Endothelial cell of umbilical vein (primary cell): ENCODE measurements around the gene ERBB4. TPM values are rescaled to one million over a fixed set of nuclear protein-coding genes. Genes with fewer than 3 reads are reported as not detected.

Source experiments
- BruUV-seq: library from RNA; stranded (reverse); fragments of 400-500 nt; replicated peaks from 2 replicates; lab custom pipeline; 2021; lab: Mats Ljungman, UMichigan
- CTCF ChIA-PET: fragments of 300-600, 350-600 bp; sonication (Branson Sonifier 250); formaldehyde crosslinking; loops from one replicate; lab custom pipeline; 2021; ENCODE audit warnings: antibody characterized with exemption, inconsistent platforms; lab: Charles Lee
- POLR2A ChIA-PET: fragments of 300-600, 350-600 bp; sonication (Branson Sonifier 250); formaldehyde crosslinking; loops from one replicate; lab custom pipeline; 2021; ENCODE audit warnings: antibody characterized with exemption, inconsistent platforms; lab: Charles Lee
- DNase-seq: peaks from one replicate; pipeline ENCODE4 v3.0.0-alpha.2; 2011; ENCODE audit warnings: low read depth, low spot score
- FAIRE-seq: peaks from 2 replicates; lab custom pipeline; 2011; peaks lifted over from hg19 to GRCh38; lab: Jason Lieb, UNC
- H2AFZ ChIP-seq: 2 replicates; pipeline ENCODE4 v1.6.0; 2012; ENCODE audit warnings: low read depth, low read length, control low read depth, inconsistent platforms
- H3K27ac ChIP-seq: 2 replicates; pipeline ENCODE4 v1.5.1; 2011; ENCODE audit warnings: low read depth, mild to moderate bottlenecking, control low read depth, low read length, moderate library complexity; ENCODE audit not compliant: insufficient read depth
- H3K27me3 ChIP-seq, 2 experiments: 2 replicates each; pipeline versions ENCODE4 v1.6.0 to v1.6.1; 2011; ENCODE audit warnings: low read length in 2 of 2, mixed read lengths in 1 of 2; ENCODE audit not compliant: control insufficient read depth in 2 of 2, insufficient read depth in 2 of 2
- H3K36me3 ChIP-seq, 2 experiments: 2 replicates in 1 of 2; 3 replicates in 1 of 2; pipeline ENCODE4 v1.5.1; 2011; ENCODE audit warnings: low read length in 2 of 2, mild to moderate bottlenecking in 1 of 2, moderate library complexity in 1 of 2; ENCODE audit not compliant: control insufficient read depth in 2 of 2, insufficient read depth in 2 of 2; ENCODE audit errors: extremely low read depth in 1 of 2
- H3K4me1 ChIP-seq: 3 replicates; pipeline ENCODE4 v1.5.1; 2011; ENCODE audit warnings: mild to moderate bottlenecking, low read length; ENCODE audit not compliant: control insufficient read depth, insufficient read depth; ENCODE audit errors: extremely low read depth
- H3K4me2 ChIP-seq: 2 replicates; pipeline ENCODE4 v1.6.1; 2011; ENCODE audit warnings: low read length, control low read depth, mixed read lengths; ENCODE audit not compliant: insufficient read depth
- H3K4me3 ChIP-seq, 3 experiments: fragments of 200-600 bp in 1 of 3; sonication (generic), shearing (Covaris generic) in 1 of 3; replicated peaks in 1 of 3; 2 replicates each; pipeline ENCODE4 v1.5.1; 2011 to 2016; ENCODE audit warnings: control low read depth in 3 of 3, low read length in 3 of 3, mild to moderate bottlenecking in 2 of 3, inconsistent platforms in 1 of 3, low read depth in 1 of 3, moderate library complexity in 1 of 3; ENCODE audit not compliant: insufficient read depth in 1 of 3
- H3K79me2 ChIP-seq: 2 replicates; pipeline ENCODE4 v1.6.0; 2012; ENCODE audit warnings: low read length, inconsistent platforms; ENCODE audit not compliant: control insufficient read depth, insufficient read depth
- H3K9ac ChIP-seq: replicated peaks from 2 replicates; pipeline ENCODE3; 2011; ENCODE audit warnings: low read length, control low read depth; ENCODE audit not compliant: insufficient read depth; ENCODE audit errors: extremely low read depth
- H3K9me1 ChIP-seq: replicated peaks from 3 replicates; pipeline ENCODE4 v1.6.0; 2011; ENCODE audit warnings: mild to moderate bottlenecking, low read length; ENCODE audit not compliant: control insufficient read depth, insufficient read depth; ENCODE audit errors: extremely low read depth
- H3K9me3 ChIP-seq: replicated peaks from 2 replicates; pipeline ENCODE4 v1.5.1; 2012; ENCODE audit warnings: low read length, inconsistent platforms; ENCODE audit not compliant: control insufficient read depth, insufficient read depth
- H4K20me1 ChIP-seq: replicated peaks from 2 replicates; pipeline ENCODE3; 2011; ENCODE audit warnings: mild to moderate bottlenecking, low read length; ENCODE audit not compliant: control insufficient read depth, insufficient read depth; ENCODE audit errors: extremely low read depth
- EZH2 ChIP-seq: IDR thresholded peaks from 2 replicates; pipeline ENCODE4 v1.6.1; 2012; ENCODE audit warnings: borderline replicate concordance, low read depth, mild to moderate bottlenecking, moderate library complexity, low read length, inconsistent platforms; ENCODE audit not compliant: severe bottlenecking
- FOS ChIP-seq: IDR thresholded peaks from 2 replicates; pipeline ENCODE4 v1.6.1; 2011; ENCODE audit warnings: mild to moderate bottlenecking, low read length, moderate library complexity, borderline replicate concordance; ENCODE audit not compliant: insufficient read depth
- GATA2 ChIP-seq: IDR thresholded peaks from 2 replicates; pipeline ENCODE4 v1.7.0; 2011; ENCODE audit warnings: low read depth, mild to moderate bottlenecking, moderate library complexity, mixed read lengths, low read length; ENCODE audit not compliant: insufficient read length, insufficient read depth
- JUN ChIP-seq: IDR thresholded peaks from 2 replicates; pipeline ENCODE4 v1.6.1; 2011; ENCODE audit warnings: borderline replicate concordance, low read depth; ENCODE audit not compliant: insufficient read length, insufficient read depth
- MYC ChIP-seq: IDR thresholded peaks from one replicate; pipeline ENCODE4 v1.6.1; 2011; ENCODE audit warnings: mild to moderate bottlenecking, low read depth, low read length
- POLR2A ChIP-seq: IDR thresholded peaks from 2 replicates; pipeline ENCODE4 v1.6.1; 2012; ENCODE audit warnings: low read depth, mild to moderate bottlenecking, control low read depth, low read length
- POLR2AphosphoS5 ChIP-seq: IDR thresholded peaks from 2 replicates; pipeline ENCODE4 v1.6.1; 2012; ENCODE audit warnings: low read depth, mild to moderate bottlenecking, control low read depth, low read length, moderate library complexity; ENCODE audit not compliant: insufficient read depth
- dilution Hi-C: fragments of 300-500 bp; cut with MboI; formaldehyde crosslinking; loops from one replicate; pipeline ENCODE4 v1.15.0; 2019; ENCODE audit warnings: low sequenced_read_pairs; ENCODE audit not compliant: extremely low pct_ligation_motif_present
- intact Hi-C: fragments of 100-400 bp; cut with micrococcal nuclease; formaldehyde crosslinking; loops from one replicate; pipeline ENCODE4 v1.10.0; 2022
- polyA plus RNA-seq, 4 experiments: library from polyadenylated mRNA; depleted of rRNA in 3 of 4; stranded (reverse) in 3 of 4; unstranded in 1 of 4; fragments of >200 nt; gene quantifications; 2 replicates each; pipeline versions ENCODE4 v1.2.1 to v1.2.3, GENCODE V29; 2011 to 2012; ENCODE audit warnings: missing spikeins in 1 of 4
- total RNA-seq: library from RNA; stranded (reverse); gene quantifications from 2 replicates; pipeline ENCODE4 v1.2.3, GENCODE V29; 2021
- TF ChIP-seq, protein P1 (sequence below), 2 donors: IDR thresholded peaks; 1 replicate in 1 of 2; 2 replicates in 1 of 2; pipeline ENCODE4 v1.5.1; 2011; ENCODE audit warnings: low read length in 2 of 2, mild to moderate bottlenecking in 2 of 2, moderate library complexity in 2 of 2, control low read depth in 1 of 2, inconsistent platforms in 1 of 2, low read depth in 1 of 2; ENCODE audit not compliant: insufficient read depth in 1 of 2; ENCODE audit errors: extremely low read depth in 1 of 2
- TF ChIP-seq, protein P2 (sequence below): IDR thresholded peaks from 2 replicates; pipeline ENCODE4 v1.6.1; 2011; ENCODE audit not compliant: insufficient read depth, insufficient read length

ERBB4 gene
- total and polyA plus RNA-seq, 2 donors (not counting 3 experiments of a cell fraction or from before 2014, with no cell fraction given): 0.01 to 0.27 TPM

DNA sequence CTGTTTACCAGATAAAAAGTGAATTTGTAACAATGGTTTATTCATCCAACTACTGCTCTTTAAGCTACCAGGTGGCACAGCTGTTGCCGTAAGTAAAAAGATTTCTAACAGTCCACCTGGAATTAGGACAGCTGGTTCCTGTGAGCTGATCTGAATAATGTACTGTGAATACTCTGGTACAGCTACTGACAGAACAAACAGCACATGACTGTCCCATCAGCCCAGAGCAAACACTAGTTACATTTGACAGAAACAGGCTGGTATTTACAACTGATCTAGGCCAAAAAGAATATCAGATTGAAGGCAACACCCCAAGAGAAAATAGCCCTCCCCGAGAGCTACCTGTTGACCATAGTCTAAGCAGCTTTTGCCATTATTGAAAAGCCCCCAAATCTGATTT is 1141.8 kb downstream of the ERBB4 start:
- BruUV-seq: no TSS peak
- FAIRE-seq (no peak), DNase-seq (no peak)
- no peak for TF ChIP-seq EZH2
- TF ChIP-seq, protein P1, sequence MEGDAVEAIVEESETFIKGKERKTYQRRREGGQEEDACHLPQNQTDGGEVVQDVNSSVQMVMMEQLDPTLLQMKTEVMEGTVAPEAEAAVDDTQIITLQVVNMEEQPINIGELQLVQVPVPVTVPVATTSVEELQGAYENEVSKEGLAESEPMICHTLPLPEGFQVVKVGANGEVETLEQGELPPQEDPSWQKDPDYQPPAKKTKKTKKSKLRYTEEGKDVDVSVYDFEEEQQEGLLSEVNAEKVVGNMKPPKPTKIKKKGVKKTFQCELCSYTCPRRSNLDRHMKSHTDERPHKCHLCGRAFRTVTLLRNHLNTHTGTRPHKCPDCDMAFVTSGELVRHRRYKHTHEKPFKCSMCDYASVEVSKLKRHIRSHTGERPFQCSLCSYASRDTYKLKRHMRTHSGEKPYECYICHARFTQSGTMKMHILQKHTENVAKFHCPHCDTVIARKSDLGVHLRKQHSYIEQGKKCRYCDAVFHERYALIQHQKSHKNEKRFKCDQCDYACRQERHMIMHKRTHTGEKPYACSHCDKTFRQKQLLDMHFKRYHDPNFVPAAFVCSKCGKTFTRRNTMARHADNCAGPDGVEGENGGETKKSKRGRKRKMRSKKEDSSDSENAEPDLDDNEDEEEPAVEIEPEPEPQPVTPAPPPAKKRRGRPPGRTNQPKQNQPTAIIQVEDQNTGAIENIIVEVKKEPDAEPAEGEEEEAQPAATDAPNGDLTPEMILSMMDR (IDR thresholded peaks at IDR 0.05; ENCODE audit: extremely low read depth in 1 of 2, insufficient read depth in 1 of 2, low read depth in 1 of 2, low read length in 2 of 2): no peak
- no peak for TF ChIP-seq GATA2
- no peak for TF ChIP-seq FOS
- TF ChIP-seq POLR2A: no peak
- TF ChIP-seq MYC: no peak
- TF ChIP-seq, protein P2, sequence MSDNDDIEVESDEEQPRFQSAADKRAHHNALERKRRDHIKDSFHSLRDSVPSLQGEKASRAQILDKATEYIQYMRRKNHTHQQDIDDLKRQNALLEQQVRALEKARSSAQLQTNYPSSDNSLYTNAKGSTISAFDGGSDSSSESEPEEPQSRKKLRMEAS: no peak
- no peak for TF ChIP-seq JUN
- TF ChIP-seq POLR2AphosphoS5: no peak
- dilution Hi-C loops (no loop called here), intact Hi-C loops (no loop called here)
- Histone ChIP-seq H3K9me3 (no peaks in the 10 kb centered on the region), H3K4me2 (no peak overlapping the region), H3K4me3 (no peak overlapping the region), H3K4me1 (no peaks in the 10 kb centered on the region), H3K27me3 (no peaks in the 10 kb centered on the region), H3K79me2 (no peaks in the 10 kb centered on the region), H3K27ac (no peak overlapping the region), H2AFZ (no peak overlapping the region), H3K9ac (no peak overlapping the region), H3K9me1 (no peaks in the 10 kb centered on the region), H3K36me3 (no peaks in the 10 kb centered on the region), H4K20me1 (no peaks in the 10 kb centered on the region)
- CTCF ChIA-PET: interaction anchor here (1.0 kb wide), 1 partner anchor 11 kb away, joined by 3 read pairs; no protein-coding TSS in a partner anchor
- POLR2A ChIA-PET: no interaction called here
